HG02970 (cell line): ENCODE data around the gene OR51D1.

Experiments used
- ATAC-seq: cut with Tn5 transposase; IDR thresholded peaks from one replicate; pipeline ENCODE4 v1.9.1; 2021; ENCODE audit warnings: mild to moderate bottlenecking, moderate library complexity, moderate number of reproducible peaks; ENCODE audit not compliant: unreplicated experiment, low FRiP score

OR51D1 gene

DNA sequence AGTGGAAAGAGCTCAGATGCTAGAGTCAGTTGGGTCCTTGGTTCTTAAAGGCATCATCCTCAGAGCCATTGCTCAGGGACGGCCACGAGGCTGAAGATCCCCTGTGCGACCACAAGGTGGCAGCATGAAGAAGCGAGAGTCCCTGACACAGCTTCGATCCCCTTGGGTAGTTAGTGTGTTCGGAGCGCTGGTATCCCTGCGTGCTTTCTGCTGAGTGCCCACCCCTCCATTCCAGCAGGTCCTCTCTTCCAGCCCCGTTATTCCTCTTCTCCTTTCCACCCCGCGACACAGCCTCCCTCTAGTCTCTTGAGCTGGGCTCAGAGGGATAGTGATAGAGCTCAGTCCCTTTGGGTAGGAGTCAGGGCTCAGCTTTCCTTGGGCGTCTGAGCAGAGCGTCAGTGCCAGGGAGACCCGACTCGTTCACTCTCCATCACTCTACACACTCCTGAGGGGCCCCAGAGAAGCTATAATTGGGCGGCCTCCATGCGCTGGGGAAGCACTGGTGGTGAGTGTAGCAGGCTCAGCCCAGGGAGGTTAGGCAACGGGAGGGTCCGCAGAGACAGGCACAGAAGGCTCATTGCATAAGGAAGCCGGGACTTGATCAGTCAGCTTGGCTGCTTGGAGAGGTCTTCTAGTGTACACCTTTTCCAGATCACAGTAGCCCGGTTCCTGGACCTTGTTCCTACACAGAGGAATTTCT, at the start of gene OR51D1:
OR51D1 (plus strand) TSS at position 516 of the 700 bp plus-strand sequence. CDS start 2,314 bp downstream, outside the sequence.
- ATAC-seq: peak; percentile 88

DNA sequence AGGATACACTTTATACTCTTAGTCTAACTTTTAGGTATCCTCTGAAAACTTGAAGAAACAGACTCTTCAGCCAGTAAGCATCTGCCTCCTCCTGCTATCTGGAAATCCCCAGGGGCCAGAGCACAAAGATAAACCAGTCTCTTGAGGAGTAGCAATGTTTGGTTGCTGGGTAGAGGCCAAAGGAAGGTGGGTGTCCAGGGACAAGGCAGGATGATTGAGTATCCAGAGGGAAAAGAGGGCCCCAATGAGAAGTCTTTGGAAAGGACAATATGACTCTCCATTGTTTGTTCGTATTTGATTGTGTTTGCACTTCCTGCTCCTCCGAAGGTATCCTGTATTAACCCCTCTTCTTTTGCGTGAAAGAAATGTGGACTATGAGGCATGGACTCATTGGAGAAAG, 48.3 kb upstream of the OR51D1 start:
- no peak for ATAC-seq

DNA sequence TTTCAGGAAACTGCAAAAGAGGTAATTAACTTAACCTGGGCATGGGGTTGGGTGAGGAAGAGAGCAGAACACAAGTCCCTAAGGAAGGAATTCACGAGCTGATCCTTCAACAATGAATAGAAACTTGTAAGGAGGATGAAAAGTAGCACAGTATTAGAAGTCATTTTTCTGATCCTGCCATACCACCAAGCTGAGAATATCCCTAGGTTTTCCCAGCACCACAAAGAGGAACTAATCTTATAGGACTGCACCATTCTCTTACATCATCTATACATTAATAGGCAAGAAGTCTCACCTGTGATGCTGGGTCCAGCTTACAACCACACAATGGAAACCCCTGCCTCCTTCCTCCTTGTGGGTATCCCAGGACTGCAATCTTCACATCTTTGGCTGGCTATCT, 43.5 kb upstream of the OR51D1 start, which contains the start of gene OR52I1:
OR52I1 (plus strand) TSS at position 301 of the 400 bp plus-strand sequence; CDS start at position 301, 0 bp downstream.
- no peak for ATAC-seq

GRCh38 chr11:4605057-4605456, 32.2 kb upstream of the OR51D1 start:
- no peak for ATAC-seq

- ATAC-seq: no peak
These were observed 30.9 kb upstream of the OR51D1 start for GRCh38 chr11:4606231-4607015.

DNA sequence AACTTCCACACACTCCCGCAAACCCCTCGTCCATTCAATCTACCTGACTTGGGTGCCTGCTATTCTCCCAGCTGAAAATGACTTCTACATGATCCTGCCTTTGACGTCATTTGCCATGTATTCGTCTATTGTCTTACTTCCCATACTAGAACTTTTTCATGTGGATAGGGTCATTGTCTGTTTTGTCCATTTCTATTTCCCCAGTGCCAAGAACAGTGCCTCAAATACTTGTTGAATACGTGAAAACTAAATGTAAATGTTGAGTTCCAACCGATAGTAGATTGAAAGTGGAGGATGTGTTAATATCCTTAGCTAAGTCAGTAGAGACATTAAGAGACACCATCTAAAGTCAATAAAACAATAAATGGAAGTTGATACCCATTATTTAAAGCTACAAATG, 30.2 kb upstream of the OR51D1 start:
- no peak for ATAC-seq

DNA sequence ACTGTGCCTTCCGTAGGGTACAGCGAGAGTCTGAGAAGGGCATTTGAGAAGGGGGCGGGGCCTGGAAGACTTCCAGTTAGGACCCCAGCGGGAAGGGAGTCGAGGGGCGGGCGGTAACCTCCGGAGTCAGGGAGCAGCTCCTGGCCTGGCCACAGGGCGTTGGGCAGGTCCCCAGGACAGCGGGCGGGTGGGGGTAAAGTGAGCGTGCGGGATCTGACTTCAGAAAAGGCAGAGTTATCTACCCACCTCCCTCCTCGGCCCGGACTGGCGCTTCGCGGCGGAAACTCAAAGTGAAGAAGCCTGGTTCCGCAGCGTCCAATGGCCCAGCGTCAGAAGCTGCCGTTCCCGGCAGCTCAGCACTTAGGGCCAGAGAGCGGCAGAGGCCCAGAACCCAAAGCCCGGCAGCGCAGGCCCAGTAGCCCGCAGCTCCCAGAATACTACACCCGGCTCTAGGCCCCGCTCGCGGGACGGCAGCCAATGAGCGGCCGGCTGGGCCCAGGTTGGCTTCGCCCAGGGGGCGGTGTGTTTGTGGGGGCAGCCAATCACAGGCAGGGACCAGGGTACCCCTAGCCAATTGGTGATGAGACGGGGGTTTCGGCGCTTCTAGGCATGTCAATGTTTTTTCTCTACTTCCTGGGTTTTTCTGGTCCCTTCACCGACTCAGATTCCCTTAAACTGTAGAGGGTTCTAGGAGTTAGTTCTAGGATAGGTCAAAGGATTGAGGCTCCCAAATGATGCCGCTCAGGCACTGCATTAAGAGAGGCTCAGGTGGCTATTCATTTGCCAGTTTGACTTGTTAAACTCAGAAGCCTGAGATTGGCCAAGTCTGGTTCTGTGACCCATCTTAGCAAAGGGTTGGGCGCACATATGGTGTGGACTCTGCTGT, 29.3 kb upstream of the OR51D1 start, which contains the start of gene TRIM68:
TRIM68 (minus strand) TSS at position 451 of the 886 bp plus-strand sequence. CDS start 2,727 bp downstream, outside the sequence.
- peak; percentile 100 for ATAC-seq

GRCh38 chr11:4610258-4610935, 26.9 kb upstream of the OR51D1 start:
- ATAC-seq: no peak

DNA sequence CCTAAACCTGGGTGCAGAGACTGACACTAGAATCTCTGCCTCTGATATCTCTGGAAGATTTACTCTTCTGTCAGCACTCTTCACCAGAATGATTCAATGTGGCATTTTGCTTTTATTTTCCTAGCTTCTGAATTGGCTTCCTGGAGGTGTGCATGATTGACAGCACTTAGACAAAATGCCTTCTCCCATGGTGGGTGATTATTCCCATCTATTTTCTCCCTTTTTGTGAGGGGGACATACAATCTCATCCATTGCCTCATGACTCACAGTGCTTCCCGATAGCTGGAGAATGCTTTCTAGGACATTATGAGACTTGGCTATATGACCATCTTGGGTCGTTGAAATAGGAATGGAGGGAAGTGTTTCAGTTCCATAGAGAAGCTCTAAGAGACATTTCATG, 25.3 kb upstream of the OR51D1 start:
- no peak for ATAC-seq

- no peak for ATAC-seq
These were observed 21.3 kb upstream of the OR51D1 start for GRCh38 chr11:4615856-4616444.

DNA sequence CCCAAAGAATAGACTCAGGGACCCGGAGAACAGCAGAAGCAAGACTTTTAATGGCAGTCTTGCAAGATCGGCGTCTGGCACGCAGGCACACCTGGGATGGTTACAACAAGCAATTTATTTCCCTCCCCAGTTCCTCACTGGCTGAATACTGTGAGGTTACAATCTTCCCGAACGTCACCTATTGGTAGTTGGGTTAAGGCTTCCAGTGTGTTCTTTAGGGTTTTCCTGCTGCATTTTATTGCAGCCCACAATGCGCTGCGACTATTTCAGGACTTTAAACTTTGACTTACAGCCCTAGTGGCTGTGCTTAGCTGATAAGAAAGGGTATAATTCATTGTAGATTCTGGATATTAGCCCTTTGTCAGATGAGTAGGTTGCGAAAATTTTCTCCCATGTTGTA, 17.8 kb upstream of the OR51D1 start:
- ATAC-seq: no peak

- no peak for ATAC-seq
These were observed 10.8 kb upstream of the OR51D1 start for GRCh38 chr11:4626207-4627099.

- no peak for ATAC-seq
These were observed 1.1 kb upstream of the OR51D1 start for GRCh38 chr11:4636136-4636535.

DNA sequence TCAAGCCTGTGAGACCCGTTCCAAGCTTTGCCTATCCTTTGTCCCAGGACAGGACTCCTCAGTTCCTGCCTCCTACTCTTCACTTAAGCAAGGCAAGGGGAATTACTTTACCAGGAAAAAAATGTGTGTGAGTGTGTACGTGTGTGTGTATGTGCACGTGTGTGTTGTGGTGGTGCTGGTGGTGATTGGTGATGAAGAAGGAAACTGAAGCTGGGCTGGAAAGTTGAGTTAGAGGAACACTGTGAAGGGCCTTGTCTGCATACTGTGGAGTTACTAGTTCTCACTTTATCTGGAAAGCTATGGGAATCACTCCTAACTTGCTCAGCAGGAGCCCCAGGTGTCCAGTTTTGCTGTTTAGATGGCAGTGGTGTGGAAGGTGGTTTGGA, 378 bp downstream of the OR51D1 start:
- ATAC-seq: no peak

GRCh38 chr11:4639931-4640330, 2.7 kb downstream of the OR51D1 start:
- ATAC-seq: no peak

- no peak for ATAC-seq
These were observed 4.2 kb downstream of the OR51D1 start for GRCh38 chr11:4641501-4641900.

GRCh38 chr11:4642043-4642442, 4.8 kb downstream of the OR51D1 start:
- no peak for ATAC-seq

DNA sequence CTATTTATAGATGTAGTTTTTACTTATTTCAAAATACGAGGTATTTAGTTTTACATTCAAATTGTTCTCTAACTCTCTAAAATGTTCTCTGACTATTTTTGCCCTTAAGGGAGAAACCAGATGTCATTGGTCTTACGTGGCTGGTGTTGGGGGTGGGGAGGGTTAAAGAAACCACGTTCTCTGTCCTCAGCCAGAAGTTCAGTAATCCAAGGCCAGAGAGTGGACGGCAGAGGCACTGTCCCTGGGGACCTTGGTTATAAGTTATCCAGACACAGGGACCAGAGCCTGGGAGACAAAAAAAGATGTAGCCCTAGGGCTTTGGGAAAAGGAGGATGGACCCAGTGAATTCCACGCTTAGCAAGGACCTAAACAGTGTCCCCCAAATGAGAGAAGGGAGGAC, 5.8 kb downstream of the OR51D1 start:
- no peak for ATAC-seq

- no peak for ATAC-seq
These were observed 6.4 kb downstream of the OR51D1 start, which contains the start of gene OR51E1 for GRCh38 chr11:4643682-4644081. OR51E1 (plus strand) TSS chr11:4643982; CDS start chr11:4652527, 8,545 bp downstream.
